Endothelial cell of umbilical vein (primary cell): ENCODE results near the gene P2RX1. TPM values are rescaled to one million over a fixed set of nuclear protein-coding genes. Genes with fewer than 3 reads are reported as not detected.

ENCODE experiments used
- BruUV-seq: library from RNA; stranded (reverse); fragments of 400-500 nt; replicated peaks from 2 replicates; lab custom pipeline; 2021; lab: Mats Ljungman, UMichigan
- CTCF ChIA-PET: fragments of 300-600, 350-600 bp; sonication (Branson Sonifier 250); formaldehyde crosslinking; loops from one replicate; lab custom pipeline; 2021; ENCODE audit warnings: antibody characterized with exemption, inconsistent platforms; lab: Charles Lee
- POLR2A ChIA-PET: fragments of 300-600, 350-600 bp; sonication (Branson Sonifier 250); formaldehyde crosslinking; loops from one replicate; lab custom pipeline; 2021; ENCODE audit warnings: antibody characterized with exemption, inconsistent platforms; lab: Charles Lee
- DNase-seq: peaks from one replicate; pipeline ENCODE4 v3.0.0-alpha.2; 2011; ENCODE audit warnings: low read depth, low spot score
- FAIRE-seq: peaks from 2 replicates; lab custom pipeline; 2011; peaks lifted over from hg19 to GRCh38; lab: Jason Lieb, UNC
- H2AFZ ChIP-seq: 2 replicates; pipeline ENCODE4 v1.6.0; 2012; ENCODE audit warnings: low read depth, low read length, control low read depth, inconsistent platforms
- H3K27ac ChIP-seq: 2 replicates; pipeline ENCODE4 v1.5.1; 2011; ENCODE audit warnings: low read depth, mild to moderate bottlenecking, control low read depth, low read length, moderate library complexity; ENCODE audit not compliant: insufficient read depth
- H3K27me3 ChIP-seq, 2 experiments: 2 replicates each; pipeline versions ENCODE4 v1.6.0 to v1.6.1; 2011; ENCODE audit warnings: low read length in 2 of 2, mixed read lengths in 1 of 2; ENCODE audit not compliant: control insufficient read depth in 2 of 2, insufficient read depth in 2 of 2
- H3K36me3 ChIP-seq, 2 experiments: 2 replicates in 1 of 2; 3 replicates in 1 of 2; pipeline ENCODE4 v1.5.1; 2011; ENCODE audit warnings: low read length in 2 of 2, mild to moderate bottlenecking in 1 of 2, moderate library complexity in 1 of 2; ENCODE audit not compliant: control insufficient read depth in 2 of 2, insufficient read depth in 2 of 2; ENCODE audit errors: extremely low read depth in 1 of 2
- H3K4me1 ChIP-seq: 3 replicates; pipeline ENCODE4 v1.5.1; 2011; ENCODE audit warnings: mild to moderate bottlenecking, low read length; ENCODE audit not compliant: control insufficient read depth, insufficient read depth; ENCODE audit errors: extremely low read depth
- H3K4me2 ChIP-seq: 2 replicates; pipeline ENCODE4 v1.6.1; 2011; ENCODE audit warnings: low read length, control low read depth, mixed read lengths; ENCODE audit not compliant: insufficient read depth
- H3K4me3 ChIP-seq, 3 experiments: fragments of 200-600 bp in 1 of 3; sonication (generic), shearing (Covaris generic) in 1 of 3; replicated peaks in 1 of 3; 2 replicates each; pipeline ENCODE4 v1.5.1; 2011 to 2016; ENCODE audit warnings: control low read depth in 3 of 3, low read length in 3 of 3, mild to moderate bottlenecking in 2 of 3, inconsistent platforms in 1 of 3, low read depth in 1 of 3, moderate library complexity in 1 of 3; ENCODE audit not compliant: insufficient read depth in 1 of 3
- H3K79me2 ChIP-seq: 2 replicates; pipeline ENCODE4 v1.6.0; 2012; ENCODE audit warnings: low read length, inconsistent platforms; ENCODE audit not compliant: control insufficient read depth, insufficient read depth
- H3K9ac ChIP-seq: replicated peaks from 2 replicates; pipeline ENCODE3; 2011; ENCODE audit warnings: low read length, control low read depth; ENCODE audit not compliant: insufficient read depth; ENCODE audit errors: extremely low read depth
- H3K9me1 ChIP-seq: replicated peaks from 3 replicates; pipeline ENCODE4 v1.6.0; 2011; ENCODE audit warnings: mild to moderate bottlenecking, low read length; ENCODE audit not compliant: control insufficient read depth, insufficient read depth; ENCODE audit errors: extremely low read depth
- H3K9me3 ChIP-seq: replicated peaks from 2 replicates; pipeline ENCODE4 v1.5.1; 2012; ENCODE audit warnings: low read length, inconsistent platforms; ENCODE audit not compliant: control insufficient read depth, insufficient read depth
- H4K20me1 ChIP-seq: replicated peaks from 2 replicates; pipeline ENCODE3; 2011; ENCODE audit warnings: mild to moderate bottlenecking, low read length; ENCODE audit not compliant: control insufficient read depth, insufficient read depth; ENCODE audit errors: extremely low read depth
- EZH2 ChIP-seq: IDR thresholded peaks from 2 replicates; pipeline ENCODE4 v1.6.1; 2012; ENCODE audit warnings: borderline replicate concordance, low read depth, mild to moderate bottlenecking, moderate library complexity, low read length, inconsistent platforms; ENCODE audit not compliant: severe bottlenecking
- FOS ChIP-seq: IDR thresholded peaks from 2 replicates; pipeline ENCODE4 v1.6.1; 2011; ENCODE audit warnings: mild to moderate bottlenecking, low read length, moderate library complexity, borderline replicate concordance; ENCODE audit not compliant: insufficient read depth
- GATA2 ChIP-seq: IDR thresholded peaks from 2 replicates; pipeline ENCODE4 v1.7.0; 2011; ENCODE audit warnings: low read depth, mild to moderate bottlenecking, moderate library complexity, mixed read lengths, low read length; ENCODE audit not compliant: insufficient read length, insufficient read depth
- JUN ChIP-seq: IDR thresholded peaks from 2 replicates; pipeline ENCODE4 v1.6.1; 2011; ENCODE audit warnings: borderline replicate concordance, low read depth; ENCODE audit not compliant: insufficient read length, insufficient read depth
- MYC ChIP-seq: IDR thresholded peaks from one replicate; pipeline ENCODE4 v1.6.1; 2011; ENCODE audit warnings: mild to moderate bottlenecking, low read depth, low read length
- POLR2A ChIP-seq: IDR thresholded peaks from 2 replicates; pipeline ENCODE4 v1.6.1; 2012; ENCODE audit warnings: low read depth, mild to moderate bottlenecking, control low read depth, low read length
- POLR2AphosphoS5 ChIP-seq: IDR thresholded peaks from 2 replicates; pipeline ENCODE4 v1.6.1; 2012; ENCODE audit warnings: low read depth, mild to moderate bottlenecking, control low read depth, low read length, moderate library complexity; ENCODE audit not compliant: insufficient read depth
- dilution Hi-C: fragments of 300-500 bp; cut with MboI; formaldehyde crosslinking; loops from one replicate; pipeline ENCODE4 v1.15.0; 2019; ENCODE audit warnings: low sequenced_read_pairs; ENCODE audit not compliant: extremely low pct_ligation_motif_present
- intact Hi-C: fragments of 100-400 bp; cut with micrococcal nuclease; formaldehyde crosslinking; loops from one replicate; pipeline ENCODE4 v1.10.0; 2022
- polyA plus RNA-seq, 4 experiments: library from polyadenylated mRNA; depleted of rRNA in 3 of 4; stranded (reverse) in 3 of 4; unstranded in 1 of 4; fragments of >200 nt; gene quantifications; 2 replicates each; pipeline versions ENCODE4 v1.2.1 to v1.2.3, GENCODE V29; 2011 to 2012; ENCODE audit warnings: missing spikeins in 1 of 4
- total RNA-seq: library from RNA; stranded (reverse); gene quantifications from 2 replicates; pipeline ENCODE4 v1.2.3, GENCODE V29; 2021
- TF ChIP-seq, protein P1 (sequence below): IDR thresholded peaks from 2 replicates; pipeline ENCODE4 v1.6.1; 2011; ENCODE audit not compliant: insufficient read depth, insufficient read length
- TF ChIP-seq, protein P2 (sequence below), 2 donors: IDR thresholded peaks; 1 replicate in 1 of 2; 2 replicates in 1 of 2; pipeline ENCODE4 v1.5.1; 2011; ENCODE audit warnings: low read length in 2 of 2, mild to moderate bottlenecking in 2 of 2, moderate library complexity in 2 of 2, control low read depth in 1 of 2, inconsistent platforms in 1 of 2, low read depth in 1 of 2; ENCODE audit not compliant: insufficient read depth in 1 of 2; ENCODE audit errors: extremely low read depth in 1 of 2

The P2RX1 gene
- total and polyA plus RNA-seq, 2 donors (not counting 3 experiments of a cell fraction or from before 2014, with no cell fraction given), result not detected

DNA sequence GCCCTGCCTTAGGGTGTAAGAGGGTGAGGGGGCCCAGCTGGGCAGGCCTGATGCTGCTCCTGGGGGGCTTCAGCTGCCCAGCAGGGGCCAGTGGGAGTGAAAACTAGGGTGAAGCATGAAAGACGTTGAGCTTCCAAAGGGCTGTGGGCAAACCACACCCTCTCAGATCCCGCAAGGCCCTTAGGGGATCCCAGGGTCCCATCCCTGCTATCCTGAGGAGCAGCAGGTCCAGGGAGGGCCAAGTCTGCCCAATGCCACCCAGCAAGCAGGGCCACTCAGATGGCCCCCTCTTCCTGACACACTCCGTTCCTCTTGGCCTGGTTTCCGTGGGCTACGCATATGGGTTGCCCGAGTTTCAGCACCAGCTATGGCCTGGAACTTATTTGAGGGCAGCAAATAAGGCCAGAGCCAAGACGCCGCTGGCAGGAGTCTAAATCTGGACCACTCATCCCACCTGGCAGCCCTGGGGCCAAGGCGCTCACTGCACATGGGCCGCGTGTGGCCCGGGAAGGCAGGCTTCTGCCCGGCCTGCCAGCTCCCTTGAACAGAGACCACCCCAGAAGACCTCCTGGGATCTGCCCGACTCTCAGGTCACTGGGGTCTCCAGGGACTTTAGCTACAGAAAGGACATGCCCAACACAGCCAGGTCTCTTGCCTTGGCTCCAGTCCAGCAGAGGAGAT, 43.8 kb upstream of the P2RX1 start:
- H3K9ac ChIP-seq, result no peak overlapping the region
- no peak overlapping the region for H3K27ac ChIP-seq
- DNase-seq, result no peak
- CTCF ChIA-PET, result interaction anchor here (1.2 kb wide), 2 partner anchors 24 to 44 kb away, joined by 4 read pairs; no protein-coding TSS in a partner anchor
- H3K4me2 ChIP-seq, result no peak overlapping the region
- H2AFZ ChIP-seq, result no peak overlapping the region
- no peak for FAIRE-seq
- no peaks in the 10 kb centered on the region for H3K9me1 ChIP-seq
- peaks cover 20 to 27% of the 10 kb centered on the region in 2 experiments for H3K27me3 ChIP-seq
- H3K79me2 ChIP-seq, result no peaks in the 10 kb centered on the region
- H3K4me3 ChIP-seq, result no peak overlapping the region
- intact Hi-C loops (no loop called here), dilution Hi-C loops (no loop called here)
- no peaks in the 10 kb centered on the region for H4K20me1 ChIP-seq
- peaks cover 8% of the 10 kb centered on the region for H3K4me1 ChIP-seq
- H3K9me3 ChIP-seq, result no peaks in the 10 kb centered on the region
- TF ChIP-seq MYC (no peak), POLR2AphosphoS5 (no peak), EZH2 (no peak), GATA2 (no peak), FOS (no peak), POLR2A (no peak), JUN (no peak)
- TF ChIP-seq, protein P1, sequence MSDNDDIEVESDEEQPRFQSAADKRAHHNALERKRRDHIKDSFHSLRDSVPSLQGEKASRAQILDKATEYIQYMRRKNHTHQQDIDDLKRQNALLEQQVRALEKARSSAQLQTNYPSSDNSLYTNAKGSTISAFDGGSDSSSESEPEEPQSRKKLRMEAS, result no peak
- TF ChIP-seq, protein P2, sequence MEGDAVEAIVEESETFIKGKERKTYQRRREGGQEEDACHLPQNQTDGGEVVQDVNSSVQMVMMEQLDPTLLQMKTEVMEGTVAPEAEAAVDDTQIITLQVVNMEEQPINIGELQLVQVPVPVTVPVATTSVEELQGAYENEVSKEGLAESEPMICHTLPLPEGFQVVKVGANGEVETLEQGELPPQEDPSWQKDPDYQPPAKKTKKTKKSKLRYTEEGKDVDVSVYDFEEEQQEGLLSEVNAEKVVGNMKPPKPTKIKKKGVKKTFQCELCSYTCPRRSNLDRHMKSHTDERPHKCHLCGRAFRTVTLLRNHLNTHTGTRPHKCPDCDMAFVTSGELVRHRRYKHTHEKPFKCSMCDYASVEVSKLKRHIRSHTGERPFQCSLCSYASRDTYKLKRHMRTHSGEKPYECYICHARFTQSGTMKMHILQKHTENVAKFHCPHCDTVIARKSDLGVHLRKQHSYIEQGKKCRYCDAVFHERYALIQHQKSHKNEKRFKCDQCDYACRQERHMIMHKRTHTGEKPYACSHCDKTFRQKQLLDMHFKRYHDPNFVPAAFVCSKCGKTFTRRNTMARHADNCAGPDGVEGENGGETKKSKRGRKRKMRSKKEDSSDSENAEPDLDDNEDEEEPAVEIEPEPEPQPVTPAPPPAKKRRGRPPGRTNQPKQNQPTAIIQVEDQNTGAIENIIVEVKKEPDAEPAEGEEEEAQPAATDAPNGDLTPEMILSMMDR (IDR thresholded peaks at IDR 0.05; ENCODE audit: extremely low read depth in 1 of 2, insufficient read depth in 1 of 2, low read depth in 1 of 2, low read length in 2 of 2), result no peak
- POLR2A ChIA-PET, result no interaction called here
- no TSS peak for BruUV-seq
- H3K36me3 ChIP-seq, result no peaks in the 10 kb centered on the region
